Adrenal gland (tissue), 5 donors: ENCODE data around the gene UBE3A.

Experiments
- POLR2A ChIP-seq, 2 donors: fragments of 450-650 bp; IDR thresholded peaks; one replicate each; pipeline ENCODE4 v1.6.1; 2017; ENCODE audit warnings: antibody characterized with exemption in 2 of 2, mild to moderate bottlenecking in 2 of 2, moderate library complexity in 1 of 2
- TF ChIP-seq, protein P1 (sequence below), 6 experiments: fragments of 450-650 bp in 4 of 6; fragments of 200-600 bp in 2 of 6; sonication (generic) in 1 of 6; IDR thresholded peaks; 1 replicate in 5 of 6; 2 replicates in 1 of 6; pipeline versions ENCODE4 v1.5.1 to v1.8.0; 2016 to 2021; ENCODE audit warnings: antibody characterized with exemption in 6 of 6, mild to moderate bottlenecking in 2 of 6, moderate library complexity in 1 of 6
- donor health status: DM: no; HTN: no; CAD: no.

DNA sequence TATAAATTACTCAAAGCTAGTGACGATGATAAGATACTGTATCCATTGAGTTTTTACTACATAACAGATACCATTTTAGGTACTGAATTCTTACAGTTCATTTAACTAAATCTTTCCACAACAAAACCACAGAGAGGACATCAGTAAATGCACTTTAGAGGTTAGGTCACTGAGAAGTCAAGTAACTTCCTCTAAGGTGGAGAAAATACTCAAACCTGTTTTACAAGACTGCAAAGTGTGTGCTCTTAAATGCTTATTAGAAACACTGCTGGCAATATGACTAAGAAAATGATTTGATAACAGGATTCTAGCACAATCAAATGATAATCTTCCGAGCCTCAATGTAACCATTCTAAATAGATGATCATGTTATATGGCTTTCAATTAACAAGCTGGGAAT is 99.4 kb downstream of the UBE3A start:
- TF ChIP-seq POLR2A (IDR thresholded peaks at IDR 0.05): no peak
- TF ChIP-seq, protein P1, sequence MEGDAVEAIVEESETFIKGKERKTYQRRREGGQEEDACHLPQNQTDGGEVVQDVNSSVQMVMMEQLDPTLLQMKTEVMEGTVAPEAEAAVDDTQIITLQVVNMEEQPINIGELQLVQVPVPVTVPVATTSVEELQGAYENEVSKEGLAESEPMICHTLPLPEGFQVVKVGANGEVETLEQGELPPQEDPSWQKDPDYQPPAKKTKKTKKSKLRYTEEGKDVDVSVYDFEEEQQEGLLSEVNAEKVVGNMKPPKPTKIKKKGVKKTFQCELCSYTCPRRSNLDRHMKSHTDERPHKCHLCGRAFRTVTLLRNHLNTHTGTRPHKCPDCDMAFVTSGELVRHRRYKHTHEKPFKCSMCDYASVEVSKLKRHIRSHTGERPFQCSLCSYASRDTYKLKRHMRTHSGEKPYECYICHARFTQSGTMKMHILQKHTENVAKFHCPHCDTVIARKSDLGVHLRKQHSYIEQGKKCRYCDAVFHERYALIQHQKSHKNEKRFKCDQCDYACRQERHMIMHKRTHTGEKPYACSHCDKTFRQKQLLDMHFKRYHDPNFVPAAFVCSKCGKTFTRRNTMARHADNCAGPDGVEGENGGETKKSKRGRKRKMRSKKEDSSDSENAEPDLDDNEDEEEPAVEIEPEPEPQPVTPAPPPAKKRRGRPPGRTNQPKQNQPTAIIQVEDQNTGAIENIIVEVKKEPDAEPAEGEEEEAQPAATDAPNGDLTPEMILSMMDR (IDR thresholded peaks at IDR 0.05): no peak
